NT2/D1 (cell line): ENCODE results near the gene DLG2.

ENCODE experiments used
- SUZ12 ChIP-seq: IDR thresholded peaks from 2 replicates; pipeline ENCODE4 v1.6.1; 2011; ENCODE audit not compliant: insufficient read length, insufficient read depth; ENCODE audit errors: extremely low read depth
- YY1 ChIP-seq: IDR thresholded peaks from 2 replicates; pipeline ENCODE4 v1.6.1; 2011; ENCODE audit not compliant: insufficient read length, insufficient read depth
- ZNF274 ChIP-seq: IDR thresholded peaks from 2 replicates; pipeline ENCODE4 v1.6.1; 2011; ENCODE audit warnings: mild to moderate bottlenecking, low read depth, low read length

DNA sequence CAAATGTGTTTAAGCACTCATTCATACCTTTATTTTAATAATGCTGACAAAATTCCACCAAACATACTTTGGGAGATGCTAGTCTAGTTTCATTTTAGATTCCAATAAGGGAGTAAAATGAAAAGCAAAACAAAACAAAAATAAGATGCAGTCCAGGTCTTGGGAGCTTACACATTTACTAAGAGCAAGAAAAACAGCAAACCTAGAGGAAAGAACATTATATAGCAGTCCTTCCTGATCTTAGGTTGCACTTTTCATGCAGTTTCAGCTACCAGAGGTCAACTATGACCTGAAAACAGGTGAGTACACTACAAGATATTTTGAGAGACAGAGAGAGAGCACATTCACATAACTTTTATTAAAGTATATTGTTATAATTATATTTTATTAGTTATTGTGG, 1100.9 kb downstream of the DLG2 start:
- TF ChIP-seq YY1, result no peak
- no peak for TF ChIP-seq ZNF274
- no peak for TF ChIP-seq SUZ12
